Liver (tissue), 9 donors: Measurements from ENCODE around the gene ZNF768. TPM values are rescaled to one million over a fixed set of nuclear protein-coding genes. Genes with fewer than 3 reads are reported as not detected.

Experiments used
- DNase-seq: peaks from one replicate; pipeline ENCODE4 v3.0.0-alpha.2; 2017; ENCODE audit warnings: low spot score
- H3K27ac ChIP-seq, 2 donors: one replicate each; pipeline ENCODE4 v1.7.0; 2013; ENCODE audit warnings: inconsistent platforms in 2 of 2, low read length in 2 of 2, control low read depth in 1 of 2, low read depth in 1 of 2, mild to moderate bottlenecking in 1 of 2
- H3K27me3 ChIP-seq, 4 donors: one replicate each; pipeline versions ENCODE4 v1.6.1 to v1.7.0; 2013; ENCODE audit warnings: low read length in 3 of 4, inconsistent platforms in 1 of 4, mild to moderate bottlenecking in 1 of 4, moderate library complexity in 1 of 4; ENCODE audit not compliant: control insufficient read depth in 4 of 4, insufficient read depth in 4 of 4
- H3K36me3 ChIP-seq, 4 donors: one replicate each; pipeline versions ENCODE4 v1.6.1 to v1.7.0; 2013; ENCODE audit warnings: low read length in 3 of 4, mild to moderate bottlenecking in 3 of 4, low read depth in 1 of 4, moderate library complexity in 1 of 4; ENCODE audit not compliant: control insufficient read depth in 4 of 4, insufficient read depth in 3 of 4
- H3K4me1 ChIP-seq, 4 donors: one replicate each; pipeline versions ENCODE4 v1.6.1 to v1.7.0; 2013; ENCODE audit warnings: low read length in 3 of 4, mild to moderate bottlenecking in 3 of 4, moderate library complexity in 1 of 4; ENCODE audit not compliant: control insufficient read depth in 4 of 4, insufficient read depth in 4 of 4
- H3K4me3 ChIP-seq, 3 donors: one replicate each; pipeline versions ENCODE4 v1.6.1 to v1.7.0; 2013; ENCODE audit warnings: low read length in 3 of 3, control low read depth in 1 of 3, low read depth in 1 of 3, mild to moderate bottlenecking in 1 of 3
- H3K9ac ChIP-seq, 2 donors: one replicate each; pipeline ENCODE4 v1.7.0; 2013; ENCODE audit warnings: low read length in 2 of 2, mild to moderate bottlenecking in 2 of 2, moderate library complexity in 2 of 2, control low read depth in 1 of 2, low read depth in 1 of 2
- H3K9me3 ChIP-seq, 4 donors: one replicate each; pipeline versions ENCODE4 v1.6.1 to v1.7.0; 2013; ENCODE audit warnings: low read length in 3 of 4; ENCODE audit not compliant: control insufficient read depth in 4 of 4
- EGR1 ChIP-seq, 2 donors: IDR thresholded peaks; 2 replicates each; pipeline ENCODE4 v1.6.1; 2016 to 2018; ENCODE audit warnings: antibody characterized with exemption in 2 of 2, low read depth in 2 of 2
- FOXA1 ChIP-seq: IDR thresholded peaks from 2 replicates; pipeline ENCODE4 v1.6.1; 2016; ENCODE audit warnings: antibody characterized with exemption
- FOXA2 ChIP-seq: IDR thresholded peaks from 2 replicates; pipeline ENCODE4 v1.6.1; 2016; ENCODE audit warnings: antibody characterized with exemption
- GABPA ChIP-seq, 2 donors: IDR thresholded peaks in 1 of 2; conservative IDR thresholded peaks in 1 of 2; 2 replicates each; pipeline ENCODE4 v1.6.1; 2016; ENCODE audit warnings: antibody characterized with exemption in 2 of 2, mild to moderate bottlenecking in 1 of 2, moderate library complexity in 1 of 2
- HNF4A ChIP-seq, 2 donors: conservative IDR thresholded peaks; 2 replicates each; pipeline ENCODE4 v1.6.1; 2016; ENCODE audit warnings: antibody characterized with exemption in 2 of 2, mild to moderate bottlenecking in 2 of 2
- HNF4G ChIP-seq: IDR thresholded peaks from 2 replicates; pipeline ENCODE4 v1.6.1; 2016; ENCODE audit warnings: antibody characterized with exemption
- JUND ChIP-seq, 2 donors: IDR thresholded peaks; 2 replicates each; pipeline ENCODE4 v1.6.1; 2016; ENCODE audit warnings: antibody characterized with exemption in 2 of 2
- NR2F2 ChIP-seq: IDR thresholded peaks from 2 replicates; pipeline ENCODE4 v1.6.1; 2016; ENCODE audit warnings: antibody characterized with exemption
- RAD21 ChIP-seq, 2 donors: IDR thresholded peaks; 2 replicates each; pipeline ENCODE4 v1.6.1; 2016; ENCODE audit warnings: antibody characterized with exemption in 2 of 2, mild to moderate bottlenecking in 2 of 2
- RXRA ChIP-seq, 2 donors: IDR thresholded peaks; 2 replicates each; pipeline ENCODE4 v1.6.1; 2017 to 2018; ENCODE audit warnings: antibody characterized with exemption in 2 of 2, mild to moderate bottlenecking in 1 of 2
- SP1 ChIP-seq: IDR thresholded peaks from 2 replicates; pipeline ENCODE4 v1.6.1; 2018; ENCODE audit warnings: antibody characterized with exemption, mild to moderate bottlenecking
- TAF1 ChIP-seq: conservative IDR thresholded peaks from 2 replicates; pipeline ENCODE4 v1.6.1; 2016; ENCODE audit warnings: antibody characterized with exemption, mild to moderate bottlenecking
- YY1 ChIP-seq: IDR thresholded peaks from 2 replicates; pipeline ENCODE4 v1.6.1; 2016; ENCODE audit warnings: antibody characterized with exemption, mild to moderate bottlenecking
- WGBS: extraction: QIAGEN DNeasy Blood & Tissue Kit; methylation state at CpG from one replicate; pipeline ENCODE4 v1.1.7; 2013; 5-methylcytosine and 5-hydroxymethylcytosine counted together
- polyA plus RNA-seq, 2 donors: library from polyadenylated mRNA; stranded (reverse) in 1 of 2; unstranded in 1 of 2; fragments of 200-250 nt in 1 of 2; fragments of >200 nt in 1 of 2; fragmentation: Nextera tagmentation in 1 of 2; extraction: Ambion mirVana in 1 of 2; gene quantifications; one replicate each; pipeline versions ENCODE4 v1.2.1 to v1.2.3, GENCODE V29; 2013 to 2015
- total RNA-seq, 2 donors: library from RNA; depleted of rRNA; stranded (reverse); fragments of >200 nt; gene quantifications; one replicate each; pipeline ENCODE4 v1.2.3, GENCODE V29; 2014
- TF ChIP-seq, protein P1 (sequence below): fragments of 150-350 bp; IDR thresholded peaks from 2 replicates; pipeline ENCODE4 v1.5.1; 2017; ENCODE audit warnings: improper control_type of control experiment, low read depth, low read length; ENCODE audit not compliant: missing input control
- TF ChIP-seq, protein P2 (sequence below): IDR thresholded peaks from 2 replicates; pipeline ENCODE4 v1.6.1; 2016; ENCODE audit warnings: antibody characterized with exemption
- TF ChIP-seq, protein P3 (sequence below): IDR thresholded peaks from 2 replicates; pipeline ENCODE4 v1.6.1; 2016; ENCODE audit warnings: antibody characterized with exemption
- TF ChIP-seq, protein P4 (sequence below): IDR thresholded peaks from 2 replicates; pipeline ENCODE4 v1.6.1; 2016; ENCODE audit warnings: antibody characterized with exemption
- TF ChIP-seq, protein P5 (sequence below): IDR thresholded peaks from 2 replicates; pipeline ENCODE4 v1.6.1; 2016; ENCODE audit warnings: antibody characterized with exemption, mild to moderate bottlenecking
- donor health status: healthy.
- donor health status: healthy.
- donor health status: healthy.
- donor health status: healthy.
- donor health status: healthy.

ZNF768 gene
- total and polyA plus RNA-seq, 4 donors, result 2.2 to 16.9 (median 10.9) TPM

DNA sequence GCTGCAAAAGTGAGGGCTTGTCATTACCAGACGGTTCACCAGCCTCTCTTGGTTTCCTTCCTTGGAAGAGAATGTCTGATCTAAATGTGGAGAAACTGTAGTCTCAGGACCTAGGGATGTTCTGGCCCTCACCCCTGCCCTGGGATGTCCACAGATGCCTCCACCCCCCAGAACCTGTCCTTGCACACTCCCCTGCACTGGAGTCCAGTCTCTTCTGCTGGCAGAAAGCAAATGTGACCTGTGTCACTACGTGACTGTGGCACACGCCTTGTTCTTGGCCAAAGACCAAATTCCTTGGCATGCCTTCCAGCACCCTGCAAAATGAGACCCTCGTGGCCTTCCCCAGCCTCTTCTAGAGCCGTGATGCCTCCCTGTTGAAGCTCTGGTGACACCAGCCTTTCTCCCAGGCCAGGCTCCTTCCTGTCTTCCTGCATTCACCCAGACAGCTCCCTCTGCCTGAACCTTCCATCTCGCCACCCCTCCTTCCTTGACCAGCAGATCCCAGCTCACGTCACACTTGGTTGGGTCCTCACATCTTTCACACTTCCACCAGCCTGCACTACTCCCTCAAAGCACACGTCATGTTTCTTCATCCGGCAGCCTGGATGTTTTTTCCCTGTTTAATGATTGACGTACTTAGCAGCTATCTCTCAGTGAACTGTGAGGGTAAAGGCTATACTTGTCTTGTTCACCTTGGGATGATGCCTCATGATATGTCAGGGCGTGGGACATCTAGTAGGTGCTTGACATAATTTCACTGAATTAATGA lies 4.3 kb downstream of the ZNF768 start:
- peaks cover 0 to 6% (median 4%) of the 10 kb centered on the region in 4 donors for H3K36me3 ChIP-seq
- DNase-seq, result no peak
- WGBS, result 38% methylated on average over 11 of the region's 11 CpGs

More for the DNA sequence above, 4.3 kb downstream of the ZNF768 start:
- Histone ChIP-seq H3K27ac (peak overlapping the region; percentile 86 to 89), H3K9ac (peak overlapping the region in 1 of 2 donors; percentile 45), H3K4me3 (no peak overlapping the region), H3K9me3 (no peaks in the 10 kb centered on the region), H3K4me1 (peaks cover 4 to 32% (median 20%) of the 10 kb centered on the region in 4 donors), H3K27me3 (no peaks in the 10 kb centered on the region)
- TF ChIP-seq JUND (IDR thresholded peaks at IDR 0.05), result peak; percentile 10 to 16
- TF ChIP-seq HNF4A (conservative IDR thresholded peaks at IDR 0.05), result peak; percentile 71 to 74
- TF ChIP-seq RAD21 (IDR thresholded peaks at IDR 0.05), result peak; percentile 45 to 67
- no peak for TF ChIP-seq TAF1
- TF ChIP-seq SP1, result peak; percentile 69
- no peak for TF ChIP-seq YY1
- TF ChIP-seq GABPA (IDR thresholded peaks at IDR 0.05 in 1 of 2, conservative IDR thresholded peaks at IDR 0.05 in 1 of 2), result peak; percentile 66 to 86
- TF ChIP-seq, protein P1, sequence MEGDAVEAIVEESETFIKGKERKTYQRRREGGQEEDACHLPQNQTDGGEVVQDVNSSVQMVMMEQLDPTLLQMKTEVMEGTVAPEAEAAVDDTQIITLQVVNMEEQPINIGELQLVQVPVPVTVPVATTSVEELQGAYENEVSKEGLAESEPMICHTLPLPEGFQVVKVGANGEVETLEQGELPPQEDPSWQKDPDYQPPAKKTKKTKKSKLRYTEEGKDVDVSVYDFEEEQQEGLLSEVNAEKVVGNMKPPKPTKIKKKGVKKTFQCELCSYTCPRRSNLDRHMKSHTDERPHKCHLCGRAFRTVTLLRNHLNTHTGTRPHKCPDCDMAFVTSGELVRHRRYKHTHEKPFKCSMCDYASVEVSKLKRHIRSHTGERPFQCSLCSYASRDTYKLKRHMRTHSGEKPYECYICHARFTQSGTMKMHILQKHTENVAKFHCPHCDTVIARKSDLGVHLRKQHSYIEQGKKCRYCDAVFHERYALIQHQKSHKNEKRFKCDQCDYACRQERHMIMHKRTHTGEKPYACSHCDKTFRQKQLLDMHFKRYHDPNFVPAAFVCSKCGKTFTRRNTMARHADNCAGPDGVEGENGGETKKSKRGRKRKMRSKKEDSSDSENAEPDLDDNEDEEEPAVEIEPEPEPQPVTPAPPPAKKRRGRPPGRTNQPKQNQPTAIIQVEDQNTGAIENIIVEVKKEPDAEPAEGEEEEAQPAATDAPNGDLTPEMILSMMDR, result no peak
- no peak for TF ChIP-seq EGR1 (IDR thresholded peaks at IDR 0.05; ENCODE audit: low read depth in 2 of 2)
- TF ChIP-seq RXRA (IDR thresholded peaks at IDR 0.05), result peak; percentile 63 to 64
- no peak for TF ChIP-seq HNF4G
- TF ChIP-seq, protein P2, sequence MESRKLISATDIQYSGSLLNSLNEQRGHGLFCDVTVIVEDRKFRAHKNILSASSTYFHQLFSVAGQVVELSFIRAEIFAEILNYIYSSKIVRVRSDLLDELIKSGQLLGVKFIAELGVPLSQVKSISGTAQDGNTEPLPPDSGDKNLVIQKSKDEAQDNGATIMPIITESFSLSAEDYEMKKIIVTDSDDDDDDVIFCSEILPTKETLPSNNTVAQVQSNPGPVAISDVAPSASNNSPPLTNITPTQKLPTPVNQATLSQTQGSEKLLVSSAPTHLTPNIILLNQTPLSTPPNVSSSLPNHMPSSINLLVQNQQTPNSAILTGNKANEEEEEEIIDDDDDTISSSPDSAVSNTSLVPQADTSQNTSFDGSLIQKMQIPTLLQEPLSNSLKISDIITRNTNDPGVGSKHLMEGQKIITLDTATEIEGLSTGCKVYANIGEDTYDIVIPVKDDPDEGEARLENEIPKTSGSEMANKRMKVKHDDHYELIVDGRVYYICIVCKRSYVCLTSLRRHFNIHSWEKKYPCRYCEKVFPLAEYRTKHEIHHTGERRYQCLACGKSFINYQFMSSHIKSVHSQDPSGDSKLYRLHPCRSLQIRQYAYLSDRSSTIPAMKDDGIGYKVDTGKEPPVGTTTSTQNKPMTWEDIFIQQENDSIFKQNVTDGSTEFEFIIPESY, result no peak
- TF ChIP-seq NR2F2, result no peak
- TF ChIP-seq, protein P3, sequence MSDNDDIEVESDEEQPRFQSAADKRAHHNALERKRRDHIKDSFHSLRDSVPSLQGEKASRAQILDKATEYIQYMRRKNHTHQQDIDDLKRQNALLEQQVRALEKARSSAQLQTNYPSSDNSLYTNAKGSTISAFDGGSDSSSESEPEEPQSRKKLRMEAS, result no peak
- TF ChIP-seq, protein P4, sequence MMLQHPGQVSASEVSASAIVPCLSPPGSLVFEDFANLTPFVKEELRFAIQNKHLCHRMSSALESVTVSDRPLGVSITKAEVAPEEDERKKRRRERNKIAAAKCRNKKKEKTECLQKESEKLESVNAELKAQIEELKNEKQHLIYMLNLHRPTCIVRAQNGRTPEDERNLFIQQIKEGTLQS, result no peak
- TF ChIP-seq FOXA2, result no peak
- no peak for TF ChIP-seq FOXA1
- TF ChIP-seq, protein P5, sequence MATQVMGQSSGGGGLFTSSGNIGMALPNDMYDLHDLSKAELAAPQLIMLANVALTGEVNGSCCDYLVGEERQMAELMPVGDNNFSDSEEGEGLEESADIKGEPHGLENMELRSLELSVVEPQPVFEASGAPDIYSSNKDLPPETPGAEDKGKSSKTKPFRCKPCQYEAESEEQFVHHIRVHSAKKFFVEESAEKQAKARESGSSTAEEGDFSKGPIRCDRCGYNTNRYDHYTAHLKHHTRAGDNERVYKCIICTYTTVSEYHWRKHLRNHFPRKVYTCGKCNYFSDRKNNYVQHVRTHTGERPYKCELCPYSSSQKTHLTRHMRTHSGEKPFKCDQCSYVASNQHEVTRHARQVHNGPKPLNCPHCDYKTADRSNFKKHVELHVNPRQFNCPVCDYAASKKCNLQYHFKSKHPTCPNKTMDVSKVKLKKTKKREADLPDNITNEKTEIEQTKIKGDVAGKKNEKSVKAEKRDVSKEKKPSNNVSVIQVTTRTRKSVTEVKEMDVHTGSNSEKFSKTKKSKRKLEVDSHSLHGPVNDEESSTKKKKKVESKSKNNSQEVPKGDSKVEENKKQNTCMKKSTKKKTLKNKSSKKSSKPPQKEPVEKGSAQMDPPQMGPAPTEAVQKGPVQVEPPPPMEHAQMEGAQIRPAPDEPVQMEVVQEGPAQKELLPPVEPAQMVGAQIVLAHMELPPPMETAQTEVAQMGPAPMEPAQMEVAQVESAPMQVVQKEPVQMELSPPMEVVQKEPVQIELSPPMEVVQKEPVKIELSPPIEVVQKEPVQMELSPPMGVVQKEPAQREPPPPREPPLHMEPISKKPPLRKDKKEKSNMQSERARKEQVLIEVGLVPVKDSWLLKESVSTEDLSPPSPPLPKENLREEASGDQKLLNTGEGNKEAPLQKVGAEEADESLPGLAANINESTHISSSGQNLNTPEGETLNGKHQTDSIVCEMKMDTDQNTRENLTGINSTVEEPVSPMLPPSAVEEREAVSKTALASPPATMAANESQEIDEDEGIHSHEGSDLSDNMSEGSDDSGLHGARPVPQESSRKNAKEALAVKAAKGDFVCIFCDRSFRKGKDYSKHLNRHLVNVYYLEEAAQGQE, result no peak
